ENCODE data around the gene HPGDS.

DNA sequence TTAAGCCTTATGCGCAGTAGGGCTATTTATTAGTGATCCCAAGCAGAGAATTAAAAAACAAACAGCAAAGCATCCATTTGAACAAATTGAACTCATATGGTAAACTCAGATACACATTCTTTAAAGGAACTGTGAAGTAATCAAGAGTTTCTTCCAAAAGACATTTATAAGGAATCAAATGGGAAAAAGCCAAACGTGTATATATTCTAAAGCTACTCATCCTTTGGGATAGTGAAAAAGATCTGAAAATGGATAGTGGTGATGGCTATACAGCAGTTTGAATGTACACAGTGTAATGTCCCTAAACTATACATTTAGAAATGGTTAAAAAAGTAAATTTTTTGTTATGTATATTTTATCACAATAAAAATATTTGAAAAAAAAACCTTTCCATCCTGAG, 16.6 kb upstream of the HPGDS start:
- TF ChIP-seq MXI1 (conservative IDR thresholded peaks at IDR 0.05; ENCODE audit: poor library complexity, severe bottlenecking): no peak
- TF ChIP-seq CTCF (IDR thresholded peaks at IDR 0.05; ENCODE audit: poor library complexity, severe bottlenecking): no peak
- TF ChIP-seq EP300 (conservative IDR thresholded peaks at IDR 0.05; ENCODE audit: poor library complexity, severe bottlenecking): no peak
- TF ChIP-seq, protein P1, sequence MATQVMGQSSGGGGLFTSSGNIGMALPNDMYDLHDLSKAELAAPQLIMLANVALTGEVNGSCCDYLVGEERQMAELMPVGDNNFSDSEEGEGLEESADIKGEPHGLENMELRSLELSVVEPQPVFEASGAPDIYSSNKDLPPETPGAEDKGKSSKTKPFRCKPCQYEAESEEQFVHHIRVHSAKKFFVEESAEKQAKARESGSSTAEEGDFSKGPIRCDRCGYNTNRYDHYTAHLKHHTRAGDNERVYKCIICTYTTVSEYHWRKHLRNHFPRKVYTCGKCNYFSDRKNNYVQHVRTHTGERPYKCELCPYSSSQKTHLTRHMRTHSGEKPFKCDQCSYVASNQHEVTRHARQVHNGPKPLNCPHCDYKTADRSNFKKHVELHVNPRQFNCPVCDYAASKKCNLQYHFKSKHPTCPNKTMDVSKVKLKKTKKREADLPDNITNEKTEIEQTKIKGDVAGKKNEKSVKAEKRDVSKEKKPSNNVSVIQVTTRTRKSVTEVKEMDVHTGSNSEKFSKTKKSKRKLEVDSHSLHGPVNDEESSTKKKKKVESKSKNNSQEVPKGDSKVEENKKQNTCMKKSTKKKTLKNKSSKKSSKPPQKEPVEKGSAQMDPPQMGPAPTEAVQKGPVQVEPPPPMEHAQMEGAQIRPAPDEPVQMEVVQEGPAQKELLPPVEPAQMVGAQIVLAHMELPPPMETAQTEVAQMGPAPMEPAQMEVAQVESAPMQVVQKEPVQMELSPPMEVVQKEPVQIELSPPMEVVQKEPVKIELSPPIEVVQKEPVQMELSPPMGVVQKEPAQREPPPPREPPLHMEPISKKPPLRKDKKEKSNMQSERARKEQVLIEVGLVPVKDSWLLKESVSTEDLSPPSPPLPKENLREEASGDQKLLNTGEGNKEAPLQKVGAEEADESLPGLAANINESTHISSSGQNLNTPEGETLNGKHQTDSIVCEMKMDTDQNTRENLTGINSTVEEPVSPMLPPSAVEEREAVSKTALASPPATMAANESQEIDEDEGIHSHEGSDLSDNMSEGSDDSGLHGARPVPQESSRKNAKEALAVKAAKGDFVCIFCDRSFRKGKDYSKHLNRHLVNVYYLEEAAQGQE (IDR thresholded peaks at IDR 0.05; ENCODE audit: borderline replicate concordance): no peak
- no peak for TF ChIP-seq SMC3 (conservative IDR thresholded peaks at IDR 0.05; ENCODE audit: poor library complexity)
- TF ChIP-seq RAD21 (conservative IDR thresholded peaks at IDR 0.05): no peak
- no peak for TF ChIP-seq POLR2AphosphoS5 (IDR thresholded peaks at IDR 0.05)
- TF ChIP-seq EZH2 (IDR thresholded peaks at IDR 0.05; ENCODE audit: borderline replicate concordance, insufficient read depth, low read length, poor library complexity, severe bottlenecking): no peak
- TF ChIP-seq TAF1 (IDR thresholded peaks at IDR 0.05; ENCODE audit: low read depth): no peak
